Epithelial cell of prostate (primary cell): ENCODE data around the gene EVC2.
A peak's percentile ranks its signal among the peaks of the same experiment; 100 is the strongest.

Source experiments
- DNase-seq: peaks from one replicate; pipeline ENCODE4 v3.0.0-alpha.2; 2011; ENCODE audit warnings: low read depth, low spot score
- H3K27ac ChIP-seq: fragments of 450-650 bp; 2 replicates; pipeline ENCODE4 v1.5.1; 2017; ENCODE audit warnings: mild to moderate bottlenecking

EVC2 gene

DNA sequence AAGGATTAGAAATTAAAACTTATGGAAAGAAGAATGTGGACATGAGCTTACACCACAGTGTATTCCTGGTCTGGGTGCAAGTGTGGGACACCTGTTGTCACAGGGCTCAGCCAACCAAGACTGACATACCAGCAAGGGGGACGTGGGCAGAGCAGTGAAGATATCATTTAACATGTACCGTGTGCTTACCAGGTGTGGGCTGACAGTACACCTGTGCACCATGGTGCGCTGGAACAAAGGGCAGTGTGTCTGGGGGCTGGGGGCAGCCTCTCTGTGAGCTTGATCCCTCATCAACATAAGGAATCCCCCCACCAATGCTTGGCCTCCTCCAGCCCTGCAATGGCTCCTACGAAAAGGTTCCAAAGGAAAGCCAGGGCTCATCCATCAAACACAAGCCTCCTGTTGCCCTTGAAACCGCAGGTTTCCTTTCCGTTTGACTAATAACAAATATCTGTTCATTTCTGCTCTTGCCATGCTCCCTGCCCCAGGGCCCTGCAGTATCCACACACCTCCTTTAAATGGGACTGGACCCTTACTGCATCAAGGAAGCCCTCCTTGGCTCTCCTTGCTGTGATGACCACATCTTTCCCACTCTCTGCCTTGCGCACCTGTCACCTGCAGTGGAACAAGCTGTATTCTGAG, 16.7 kb downstream of the EVC2 start:
- DNase-seq, result no peak
- no peak overlapping the region for H3K27ac ChIP-seq

DNA sequence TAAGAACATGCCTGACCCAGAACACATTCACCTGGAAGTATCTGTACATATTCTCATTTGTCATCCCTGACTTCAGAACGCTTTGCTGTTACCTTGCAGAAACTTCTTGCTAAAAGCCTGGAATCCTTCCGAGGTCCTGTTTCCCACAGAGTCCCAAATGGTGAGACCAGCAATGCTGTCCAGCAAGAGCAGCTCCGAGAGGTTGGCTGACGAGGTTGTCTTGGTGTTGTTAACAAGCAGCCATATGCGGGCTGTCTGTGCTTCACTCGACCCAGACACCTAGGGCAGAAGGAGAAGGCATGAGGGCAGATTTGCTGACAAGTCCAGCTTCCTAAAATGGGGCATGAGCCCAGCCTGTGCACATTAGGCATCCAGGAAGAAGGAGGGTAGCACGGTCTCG, 19.3 kb downstream of the EVC2 start:
- DNase-seq, result no peak
- H3K27ac ChIP-seq, result no peak overlapping the region

DNA sequence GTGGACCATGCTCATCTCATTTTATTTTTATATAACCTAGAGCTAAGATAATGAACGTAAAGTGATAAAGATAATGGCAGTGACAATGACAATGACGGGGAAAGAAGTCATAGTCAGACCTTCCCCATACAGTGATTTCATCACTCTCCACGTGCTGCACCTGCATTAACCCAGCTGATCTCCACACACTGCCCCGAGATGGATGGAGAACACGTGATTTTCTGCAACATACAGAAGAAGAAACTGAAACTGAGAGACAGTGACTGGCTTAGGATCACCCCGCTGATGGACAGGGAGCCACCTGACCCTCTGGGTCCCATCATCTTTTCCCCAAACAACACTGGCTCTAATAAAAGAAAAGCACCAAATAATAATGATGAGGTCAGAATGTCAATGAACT, 22.0 kb downstream of the EVC2 start:
- H3K27ac ChIP-seq, result no peak overlapping the region
- DNase-seq, result no peak

DNA sequence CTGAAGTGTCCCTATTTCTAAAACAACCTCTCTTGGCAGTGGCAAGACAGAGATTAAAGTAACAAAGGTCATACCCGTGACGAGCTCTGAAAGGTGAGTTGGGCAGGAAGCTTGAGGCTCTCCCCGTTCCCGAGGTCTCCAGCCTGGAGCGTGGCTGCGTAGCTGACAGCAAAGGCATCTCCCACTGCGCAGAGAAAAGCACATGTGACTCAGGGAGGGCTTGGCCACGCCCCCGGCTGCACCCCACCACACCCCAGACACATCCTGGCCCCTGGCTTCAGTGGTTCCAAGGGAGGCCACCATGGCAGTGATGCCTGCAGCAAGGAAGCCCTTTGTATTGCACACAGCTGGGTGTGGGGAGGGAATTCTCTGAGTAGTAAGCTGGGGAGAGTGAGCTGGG, 23.1 kb downstream of the EVC2 start:
- DNase-seq, result no peak
- no peak overlapping the region for H3K27ac ChIP-seq

DNA sequence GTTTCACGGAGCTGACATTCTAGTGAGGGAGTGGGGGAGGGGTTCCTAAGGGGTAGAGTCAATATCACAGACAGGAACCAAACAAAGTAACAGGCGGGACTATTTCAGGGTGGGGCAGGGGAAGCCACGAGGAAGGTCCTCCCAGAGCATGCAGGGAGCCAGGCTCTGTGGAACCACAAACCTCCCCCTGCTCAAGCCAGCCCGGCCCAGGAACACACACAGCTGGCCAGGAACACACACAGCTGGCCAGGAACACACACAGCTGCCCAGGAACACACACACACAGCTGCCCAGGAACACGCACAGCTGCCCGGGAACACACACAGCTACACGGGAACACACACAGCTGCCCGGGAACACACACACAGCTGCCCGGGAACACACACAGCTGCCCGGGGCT, 24.8 kb downstream of the EVC2 start:
- H3K27ac ChIP-seq, result no peak overlapping the region
- no peak for DNase-seq

DNA sequence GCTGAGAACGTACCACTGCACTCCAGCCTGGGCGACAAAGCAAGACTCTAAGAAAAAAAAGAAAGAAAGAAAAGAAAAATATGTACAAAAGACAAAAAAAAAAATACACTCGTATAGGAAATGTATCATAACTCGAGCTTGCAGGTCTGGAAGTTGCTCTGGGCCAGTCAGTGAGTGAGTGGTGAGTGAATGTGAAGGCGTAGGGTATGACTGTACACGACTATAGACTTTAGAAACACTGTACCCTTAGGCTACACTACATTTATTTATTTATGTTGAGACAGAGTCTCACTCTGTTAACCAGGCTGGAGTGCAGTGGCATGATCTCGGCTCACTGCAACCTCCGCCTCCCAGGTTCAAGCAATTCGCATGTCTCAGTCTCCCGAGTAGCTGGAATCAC, 29.4 kb downstream of the EVC2 start:
- H3K27ac ChIP-seq, result peak overlapping the region; percentile 40
- peak; percentile 14 for DNase-seq

DNA sequence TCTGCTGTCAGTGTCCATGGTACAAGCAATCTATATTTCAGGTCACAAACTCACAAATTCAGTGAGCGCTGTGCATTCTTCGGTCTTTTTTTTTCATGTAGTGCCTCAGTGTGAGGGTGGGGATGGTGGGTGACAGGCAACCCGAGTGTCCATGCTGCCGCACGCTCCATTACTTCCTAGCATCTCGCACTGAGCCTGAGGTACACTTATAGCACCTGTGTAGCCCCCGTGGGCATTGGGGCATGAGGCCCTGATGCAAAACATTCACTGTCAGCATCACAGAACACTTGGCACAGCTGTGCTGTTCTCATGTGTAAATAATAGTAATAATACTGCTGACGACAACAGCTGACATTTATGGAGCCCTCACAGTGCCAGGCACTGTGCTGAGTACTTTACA, 31.6 kb downstream of the EVC2 start:
- no peak for DNase-seq
- no peak overlapping the region for H3K27ac ChIP-seq

DNA sequence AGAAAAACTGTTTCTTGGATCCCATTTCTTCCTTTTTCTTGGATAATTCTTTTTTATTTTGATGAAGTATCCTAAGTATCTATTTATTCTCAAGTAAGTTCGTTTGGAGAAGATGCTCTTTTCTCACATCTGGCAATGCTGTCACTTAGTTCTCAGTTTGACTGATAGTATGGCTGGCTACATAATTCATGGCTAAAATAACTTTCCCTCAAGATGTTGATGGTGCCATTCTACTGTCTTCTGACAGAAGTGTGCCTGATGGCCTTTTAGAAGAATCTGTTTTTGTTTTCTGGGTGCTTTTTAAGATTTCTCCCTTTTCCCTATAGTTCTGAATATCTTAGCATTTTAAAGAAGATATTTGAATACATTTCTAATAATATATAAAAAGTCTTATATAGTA, 41.6 kb downstream of the EVC2 start:
- DNase-seq, result no peak
- no peak overlapping the region for H3K27ac ChIP-seq

DNA sequence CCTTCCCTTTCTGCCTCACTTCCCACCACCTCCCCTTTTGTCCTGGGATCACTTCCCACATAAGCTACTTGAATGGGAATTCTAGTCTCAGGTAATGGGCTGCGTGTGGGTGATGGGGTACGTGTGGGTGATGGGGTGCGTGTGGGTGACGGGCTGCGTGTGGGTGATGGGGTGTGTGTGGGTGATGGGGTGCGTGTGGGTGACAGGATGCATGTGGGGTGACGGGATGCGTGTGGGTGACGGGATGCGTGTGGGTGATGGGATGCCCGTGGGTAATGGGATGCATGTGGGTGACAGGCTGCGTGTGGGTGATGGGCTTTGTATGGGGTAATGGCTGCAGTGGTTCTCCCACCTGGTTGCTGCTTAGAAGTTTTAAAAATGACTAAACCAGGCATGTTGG, 43.6 kb downstream of the EVC2 start:
- DNase-seq, result no peak
- no peak overlapping the region for H3K27ac ChIP-seq

DNA sequence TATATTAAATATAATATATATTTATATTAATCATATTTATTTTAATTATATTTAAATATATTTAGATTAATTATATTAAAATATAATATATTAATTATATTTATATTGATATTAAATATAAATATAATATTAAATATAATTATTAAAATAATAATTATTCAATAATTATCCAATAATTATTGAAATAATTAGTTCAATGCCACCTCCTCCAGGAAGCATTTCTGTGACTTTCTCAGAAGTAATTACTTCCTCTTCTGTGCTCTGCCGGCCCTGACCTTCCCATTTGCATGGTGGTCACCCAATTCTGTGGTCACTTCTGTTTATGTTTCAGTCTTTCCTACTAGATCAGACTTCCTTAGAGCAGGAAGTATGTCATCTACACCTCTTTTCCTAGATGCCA, 45.8 kb downstream of the EVC2 start:
- H3K27ac ChIP-seq, result no peak overlapping the region
- DNase-seq, result no peak

DNA sequence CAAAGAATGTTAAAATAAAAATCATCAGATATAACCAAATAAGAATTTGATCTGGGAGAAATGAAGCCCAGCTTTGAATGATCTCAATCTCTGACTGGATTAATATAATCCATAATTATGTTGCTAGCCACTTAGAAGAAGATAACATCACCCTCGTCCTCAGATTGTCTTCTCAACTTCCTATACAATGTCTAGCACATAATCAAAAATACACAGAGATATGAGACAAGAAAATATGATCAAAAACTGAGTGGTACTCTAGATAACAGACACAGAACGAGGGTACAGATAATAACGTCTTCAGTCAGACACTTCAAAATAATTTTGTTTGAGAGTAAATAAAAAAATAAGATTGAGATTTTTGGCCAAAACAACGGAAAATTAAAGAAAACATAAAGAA, 47.1 kb downstream of the EVC2 start:
- DNase-seq, result no peak
- no peak overlapping the region for H3K27ac ChIP-seq

DNA sequence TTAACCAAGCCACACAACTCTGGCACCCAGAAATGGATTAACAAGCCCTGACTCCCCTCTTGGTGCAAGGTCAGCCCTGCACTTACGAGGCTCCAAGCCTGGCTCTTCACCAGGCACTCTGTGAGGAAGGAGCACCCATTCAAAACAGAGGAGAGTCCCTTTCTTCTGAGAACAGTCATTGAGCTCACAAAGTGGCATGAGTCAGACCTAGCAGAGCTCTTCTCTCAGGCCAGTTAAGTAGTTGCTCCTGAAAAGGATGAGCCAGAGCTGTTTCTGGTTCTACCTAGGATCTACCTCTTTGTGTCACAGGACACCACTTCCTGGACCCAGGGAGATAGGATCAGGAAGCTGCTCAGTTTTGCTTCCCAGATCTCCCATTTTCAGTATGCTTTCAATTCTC, 48.2 kb downstream of the EVC2 start:
- DNase-seq, result peak; percentile 8
- H3K27ac ChIP-seq, result no peak overlapping the region

DNA sequence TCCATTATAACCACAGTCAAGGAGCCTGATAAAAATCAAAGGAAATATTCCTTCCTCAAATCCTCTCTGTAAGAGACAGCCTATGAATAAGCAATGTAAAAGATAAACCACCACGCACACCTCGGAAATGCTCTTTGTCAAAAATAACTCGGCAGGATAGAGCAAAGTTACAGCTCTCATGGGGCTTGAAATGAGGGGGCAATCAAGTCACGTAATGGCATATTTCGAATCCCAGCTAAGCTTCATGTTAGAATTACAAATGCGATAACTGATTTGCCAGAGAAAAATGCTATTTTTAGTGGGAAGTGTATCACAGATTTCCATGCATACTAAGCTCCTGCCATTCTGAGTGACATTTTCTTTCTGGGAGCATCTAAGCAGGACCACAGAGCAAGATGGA, 49.4 kb downstream of the EVC2 start:
- no peak for DNase-seq
- H3K27ac ChIP-seq, result no peak overlapping the region

DNA sequence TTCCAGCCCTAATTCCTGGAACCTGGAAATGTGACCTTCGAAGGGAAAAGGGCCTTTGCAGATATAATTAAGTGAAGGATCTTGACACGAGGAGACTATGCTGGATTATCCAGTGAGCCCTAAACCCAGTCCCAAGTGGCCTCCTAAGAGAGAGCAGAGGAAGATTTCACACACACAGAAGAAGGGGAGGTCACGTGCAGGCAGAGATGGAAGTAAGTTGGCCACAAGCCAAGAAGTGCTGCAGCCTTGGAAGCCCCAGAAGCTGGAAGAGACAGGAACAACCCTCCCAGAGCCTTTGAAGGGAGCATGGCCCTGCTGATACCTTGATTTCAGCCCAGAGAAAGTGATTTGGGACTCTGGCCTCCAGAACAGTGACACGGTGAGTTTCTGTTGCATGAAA, 51.9 kb downstream of the EVC2 start:
- DNase-seq, result no peak
- no peak overlapping the region for H3K27ac ChIP-seq

DNA sequence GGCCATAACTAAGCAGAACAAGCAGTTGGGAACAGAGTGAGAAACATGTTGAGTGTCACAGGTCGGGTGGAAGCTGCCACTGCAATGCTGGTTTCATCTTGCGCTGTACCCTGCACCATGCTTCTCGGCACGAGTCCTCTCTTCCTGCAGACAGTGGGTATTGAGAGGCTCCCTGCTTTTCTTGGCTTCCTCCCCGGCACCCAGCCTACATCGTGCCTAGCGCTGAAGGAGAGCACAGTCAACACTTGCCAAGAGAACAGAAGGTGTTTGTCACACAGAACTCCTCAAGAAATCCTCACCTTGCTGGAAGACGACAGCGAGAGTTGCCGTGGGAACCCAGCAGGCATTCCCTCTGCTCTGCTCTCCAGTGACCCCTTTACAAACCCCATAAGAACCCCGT, 53.6 kb downstream of the EVC2 start:
- no peak overlapping the region for H3K27ac ChIP-seq
- no peak for DNase-seq

DNA sequence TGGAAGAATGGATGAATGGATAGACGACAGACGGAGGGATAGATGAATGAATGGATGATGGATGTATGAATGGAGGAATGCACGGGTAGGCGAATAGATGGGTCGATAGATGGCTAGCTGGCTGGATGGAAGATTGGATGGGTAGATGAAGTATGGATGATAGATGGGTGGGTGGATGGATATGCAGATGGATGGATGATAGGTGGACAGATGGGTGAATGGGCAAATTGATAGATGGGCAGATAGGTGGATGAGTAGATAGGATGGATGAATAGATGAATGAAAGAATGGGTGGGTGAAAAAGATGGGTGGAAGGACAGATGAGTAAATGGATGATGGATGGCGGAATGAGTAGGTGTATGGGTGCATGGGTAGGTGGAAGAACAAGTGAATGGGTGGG, 57.3 kb downstream of the EVC2 start:
- DNase-seq, result no peak
- no peak overlapping the region for H3K27ac ChIP-seq

DNA sequence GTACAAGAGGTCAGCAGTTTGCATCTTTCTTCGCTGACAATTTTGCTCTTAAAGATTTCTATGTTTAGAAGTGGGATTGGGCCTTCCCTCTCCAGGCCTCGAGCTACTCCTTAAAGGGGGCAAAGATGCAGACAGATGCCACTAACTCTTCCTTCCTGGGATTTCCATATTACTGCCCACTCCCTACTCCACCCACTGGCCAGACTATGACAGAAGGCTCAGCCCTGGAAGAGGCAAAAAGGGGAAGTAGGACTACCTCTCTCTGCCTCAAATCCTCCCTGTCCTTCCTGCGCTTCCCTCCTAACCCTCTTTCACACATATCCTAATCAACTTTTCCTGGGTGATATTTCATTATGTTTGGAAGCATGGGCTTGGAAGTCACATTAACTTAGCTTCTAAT, 58.3 kb downstream of the EVC2 start:
- DNase-seq, result no peak
- H3K27ac ChIP-seq, result no peak overlapping the region

DNA sequence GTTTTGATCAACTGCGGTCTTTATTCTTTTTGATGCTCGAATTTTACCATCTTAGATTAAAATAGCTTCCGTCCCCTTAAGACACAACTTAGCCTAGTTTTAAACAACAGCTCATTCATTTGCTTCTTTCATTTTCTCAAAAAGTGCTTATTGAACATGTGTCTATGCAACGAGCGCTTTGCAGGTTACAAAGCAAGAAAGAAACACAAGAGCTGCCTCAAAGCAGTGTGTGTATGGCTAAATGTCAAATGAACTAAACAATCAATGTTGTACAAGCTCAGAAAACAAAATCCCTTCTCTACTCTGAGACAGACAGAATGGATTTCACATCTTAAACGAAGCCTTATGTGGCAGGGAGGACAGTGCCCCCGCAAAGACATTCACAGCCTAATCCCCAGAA, 61.0 kb downstream of the EVC2 start:
- no peak for DNase-seq
- no peak overlapping the region for H3K27ac ChIP-seq

DNA sequence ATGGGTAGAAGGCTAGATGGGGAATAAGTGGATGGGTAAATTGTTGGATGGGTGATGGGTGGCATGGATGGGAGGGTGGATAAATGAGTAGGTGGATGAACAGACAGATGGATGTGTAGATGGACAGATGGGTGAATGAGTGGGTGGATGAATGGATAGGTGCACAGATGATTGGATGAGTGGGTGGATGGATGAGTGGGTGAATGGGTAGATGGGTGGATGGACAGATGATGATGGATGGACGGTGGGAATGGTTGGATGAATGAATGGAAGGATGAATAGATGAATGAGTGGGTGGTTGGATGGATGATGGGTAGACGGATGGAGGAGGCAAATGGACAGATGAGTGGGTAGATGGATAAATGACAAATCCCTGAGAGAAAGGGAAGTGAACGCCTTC, 68.3 kb downstream of the EVC2 start:
- no peak overlapping the region for H3K27ac ChIP-seq
- no peak for DNase-seq

DNA sequence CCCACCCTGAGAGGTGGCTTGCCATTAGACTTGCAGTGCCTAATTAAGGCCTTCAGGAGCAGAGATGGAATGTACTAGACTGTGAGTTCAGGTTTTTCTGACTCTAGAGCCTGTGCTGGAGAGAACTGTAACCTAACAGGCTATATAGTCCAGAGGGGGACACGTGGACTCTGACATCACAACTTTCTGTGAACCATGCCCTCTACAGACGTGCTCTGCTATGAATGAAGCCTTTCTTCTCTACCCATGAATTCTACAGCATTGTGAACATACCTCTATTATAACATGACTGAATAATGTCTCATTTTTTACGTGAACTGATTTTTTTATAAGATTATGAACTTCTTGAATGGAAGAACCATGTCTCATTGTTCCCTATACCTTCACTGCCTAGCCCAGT, 68.8 kb downstream of the EVC2 start:
- DNase-seq, result no peak
- H3K27ac ChIP-seq, result peak overlapping the region; percentile 89

DNA sequence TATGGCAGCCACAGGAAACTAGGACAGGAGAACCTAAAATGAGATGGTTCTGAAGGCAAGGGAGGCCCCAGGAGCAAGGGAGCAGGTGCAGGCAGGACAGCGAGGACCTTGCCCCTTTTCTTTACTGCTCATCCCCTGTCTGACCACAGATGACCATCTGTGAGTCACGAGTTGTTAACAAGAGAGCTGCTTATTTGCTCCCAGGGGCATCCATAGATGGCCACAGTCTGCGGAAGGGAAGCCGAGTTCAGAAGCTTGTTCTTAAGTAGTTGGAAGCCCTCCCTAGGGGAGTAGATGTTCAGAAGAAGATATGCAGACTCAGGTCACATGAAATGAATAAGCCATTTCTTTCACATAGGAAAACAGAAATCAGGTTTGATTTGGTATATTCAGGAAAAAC, 69.4 kb downstream of the EVC2 start:
- DNase-seq, result no peak
- peak overlapping the region; percentile 89 for H3K27ac ChIP-seq

DNA sequence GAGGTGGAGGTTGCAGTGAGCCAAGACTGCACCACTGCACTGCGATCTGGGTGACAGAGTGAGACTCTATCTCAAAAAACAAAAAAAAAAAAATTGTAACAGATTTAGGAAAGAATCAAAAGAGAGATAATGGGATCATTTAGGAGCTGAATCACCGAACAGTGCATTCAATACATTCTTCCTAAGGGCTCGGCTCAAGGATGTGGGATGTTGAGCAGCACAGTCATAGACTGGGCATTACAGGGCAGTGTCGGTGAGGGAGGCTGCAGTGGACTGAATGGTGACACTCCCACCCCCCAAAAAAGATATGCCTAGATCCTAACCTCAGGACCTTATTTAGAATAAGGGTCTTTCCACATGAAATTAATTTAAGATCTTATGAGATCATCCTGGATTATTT, 70.0 kb downstream of the EVC2 start:
- peak; percentile 24 for DNase-seq
- H3K27ac ChIP-seq, result peak overlapping the region; percentile 89
